GM19467 (cell line): Measurements from ENCODE around the gene FARP1.

Experiments
- ATAC-seq: cut with Tn5 transposase; IDR thresholded peaks from one replicate; pipeline ENCODE4 v1.9.1; 2021; ENCODE audit warnings: mild to moderate bottlenecking, moderate library complexity; ENCODE audit not compliant: unreplicated experiment

Gene FARP1

GRCh38 chr13:98142380-98143156 lies at the start of gene FARP1:
TSS of gene FARP1 (plus strand) at chr13:98143094. CDS start at chr13:98213243, 70,149 bp downstream.
- peak; percentile 81 for ATAC-seq

GRCh38 chr13:98094678-98095266 lies 48.1 kb upstream of the FARP1 start:
- ATAC-seq, result no peak

- ATAC-seq, result no peak
Observed at GRCh38 chr13:98096059-98096458, 46.8 kb upstream of the FARP1 start.

DNA sequence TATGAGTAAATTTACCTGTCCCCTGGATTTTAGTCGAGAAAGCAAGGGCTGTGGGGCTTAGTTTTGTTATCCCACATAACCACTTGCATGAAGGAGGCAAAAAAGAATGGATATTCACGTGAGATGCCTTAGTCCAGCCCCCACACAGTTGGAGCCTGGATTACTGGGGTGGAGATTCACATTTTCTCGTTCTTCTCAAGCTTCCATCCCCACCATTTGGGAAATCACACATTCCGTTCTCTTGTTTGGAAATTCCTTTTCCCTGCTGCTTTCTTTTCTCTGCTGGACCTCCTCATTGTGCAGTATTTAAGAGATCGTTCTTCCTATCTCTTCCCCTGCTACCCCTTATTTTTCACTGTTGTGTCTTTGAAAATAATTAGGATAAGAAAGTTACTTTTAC lies 45.1 kb upstream of the FARP1 start:
- ATAC-seq, result no peak

DNA sequence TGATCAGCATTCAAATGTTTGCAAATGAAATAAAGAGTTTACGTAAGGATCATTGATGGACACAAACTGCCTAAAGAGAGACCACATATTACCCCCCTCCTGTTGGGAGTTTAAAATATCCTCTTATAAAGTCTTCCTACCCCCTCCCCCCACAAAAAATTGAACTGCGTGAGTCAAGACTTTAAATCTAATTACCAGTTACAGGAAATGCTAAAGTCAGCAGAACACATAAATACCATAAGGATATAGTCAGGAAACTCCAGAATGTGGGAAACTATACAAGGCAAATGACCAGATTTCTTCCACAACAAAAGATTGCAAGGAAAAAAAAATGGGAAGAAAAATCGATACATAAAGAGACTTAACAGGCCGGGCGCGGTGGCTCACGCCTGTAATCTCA lies 44.4 kb upstream of the FARP1 start:
- no peak for ATAC-seq

DNA sequence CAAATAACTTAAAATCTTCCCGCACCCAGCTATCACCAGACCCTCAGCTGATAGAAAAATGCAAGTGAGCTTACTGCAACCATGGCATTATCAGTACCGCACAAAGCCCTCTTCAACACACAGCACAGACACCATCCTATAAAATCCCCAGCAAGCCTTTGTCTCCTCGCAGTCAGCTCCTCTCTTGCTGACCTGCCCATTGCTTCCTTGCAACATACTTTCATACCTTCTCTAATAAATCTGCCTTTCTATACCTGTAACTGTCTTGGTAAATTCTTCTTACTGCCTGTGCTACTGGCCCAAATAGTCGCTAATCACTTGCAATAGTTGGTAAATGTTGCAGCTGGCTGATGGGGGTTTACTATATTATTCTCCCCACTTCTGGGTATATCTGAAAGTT lies 43.3 kb upstream of the FARP1 start:
- ATAC-seq, result no peak

- ATAC-seq, result no peak
Observed at GRCh38 chr13:98100481-98100880, 42.4 kb upstream of the FARP1 start.

- no peak for ATAC-seq
Observed at GRCh38 chr13:98103531-98103930, 39.4 kb upstream of the FARP1 start.

GRCh38 chr13:98103942-98104880 lies 38.7 kb upstream of the FARP1 start:
- no peak for ATAC-seq

GRCh38 chr13:98105929-98106336 lies 37.0 kb upstream of the FARP1 start:
- ATAC-seq, result no peak

- ATAC-seq, result no peak
Observed at GRCh38 chr13:98108341-98108740, 34.6 kb upstream of the FARP1 start.

- no peak for ATAC-seq
Observed at GRCh38 chr13:98109226-98109853, 33.6 kb upstream of the FARP1 start.

DNA sequence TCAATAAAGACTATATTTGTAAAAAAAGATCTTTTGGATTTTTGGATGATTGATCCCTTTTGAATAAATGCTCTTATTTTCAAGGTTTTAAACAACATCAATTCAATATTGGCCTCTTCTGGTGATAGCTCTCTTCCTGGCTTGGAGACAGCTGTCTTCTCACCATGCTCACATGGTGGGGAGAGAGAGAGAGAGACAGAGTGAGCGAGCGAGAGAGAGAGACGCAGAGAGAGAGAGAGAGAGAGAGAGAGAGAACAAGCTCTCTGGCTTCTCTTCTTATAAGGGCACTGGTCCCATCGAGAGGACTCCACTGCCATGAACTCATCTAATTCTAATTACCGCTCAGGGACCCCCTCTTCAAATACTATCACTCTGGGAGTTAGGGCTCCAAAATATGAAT lies 32.1 kb upstream of the FARP1 start:
- no peak for ATAC-seq

GRCh38 chr13:98111168-98112098 lies 31.5 kb upstream of the FARP1 start:
- ATAC-seq, result no peak

- ATAC-seq, result no peak
Observed at GRCh38 chr13:98112456-98112855, 30.4 kb upstream of the FARP1 start.

DNA sequence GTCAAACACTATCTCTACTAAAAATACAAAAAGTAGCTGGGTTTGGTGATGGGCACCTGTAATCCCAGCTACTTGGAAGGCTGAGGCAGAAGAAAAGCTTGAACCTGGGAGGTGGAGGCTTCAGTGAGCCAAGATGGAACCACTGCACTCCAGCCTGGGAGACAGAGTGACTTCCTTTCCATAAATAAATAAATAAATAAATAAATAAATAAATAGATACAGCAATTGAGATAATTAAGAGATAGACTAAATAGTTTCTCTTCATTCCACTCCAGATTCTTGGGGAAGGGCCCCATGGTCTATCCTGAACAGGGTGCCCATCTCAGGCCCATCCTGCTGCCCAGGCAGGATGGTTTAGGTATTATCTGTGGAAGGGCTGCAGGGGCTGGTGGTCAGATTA lies 24.0 kb upstream of the FARP1 start:
- ATAC-seq, result no peak

DNA sequence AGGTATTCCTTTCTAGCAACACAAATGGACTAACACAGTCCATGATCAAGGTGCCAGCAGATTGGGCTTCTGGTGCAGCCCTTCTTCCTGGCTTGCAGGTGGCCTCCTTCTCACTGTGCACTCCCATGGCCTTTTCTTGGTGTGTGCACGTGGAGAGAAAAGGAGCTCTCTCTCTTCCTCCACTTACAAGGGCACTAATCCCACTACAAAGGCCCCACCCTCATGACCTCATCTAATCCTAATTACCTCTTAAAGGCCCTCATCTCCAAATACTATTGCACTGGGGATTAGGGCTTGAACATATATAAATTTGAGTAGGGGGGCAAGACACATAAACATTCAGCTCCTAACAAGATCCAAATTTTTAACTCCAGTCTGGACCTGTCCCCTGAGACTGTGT lies 19.7 kb upstream of the FARP1 start:
- ATAC-seq, result no peak

DNA sequence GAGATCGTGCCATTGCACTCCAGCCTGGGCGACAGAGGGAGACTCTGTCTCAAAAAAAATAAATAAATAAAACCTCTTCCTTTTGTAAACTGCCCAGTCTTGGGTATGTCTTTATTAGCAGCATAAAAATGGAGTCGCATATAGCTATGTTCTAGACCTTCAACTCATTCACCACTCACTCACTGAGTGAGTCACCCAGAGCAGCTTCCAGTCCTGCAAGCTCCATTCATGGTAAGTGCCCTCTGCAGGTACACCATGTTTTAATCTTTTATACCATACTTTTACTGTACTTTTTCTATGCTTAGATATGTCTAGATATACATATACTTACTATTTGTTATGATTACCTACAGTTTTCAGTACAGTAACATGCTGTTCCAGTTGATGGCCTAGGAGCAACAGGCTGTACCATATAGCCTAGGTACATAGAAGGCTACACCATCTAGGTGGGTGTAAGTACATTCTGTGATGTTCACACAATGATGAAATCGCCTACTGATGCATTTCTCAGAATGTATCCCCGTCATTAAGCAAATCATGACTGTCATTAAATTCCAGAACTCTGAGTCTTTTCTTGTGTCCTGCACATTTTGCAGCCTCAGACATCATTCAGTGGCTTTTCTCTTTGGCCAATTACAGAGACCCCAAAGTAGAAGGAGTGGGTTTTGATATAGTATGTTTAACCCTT lies 13.7 kb upstream of the FARP1 start:
- no peak for ATAC-seq

- peak; percentile 84 for ATAC-seq
Observed at GRCh38 chr13:98133946-98134345, 8.9 kb upstream of the FARP1 start.
